Anterior cingulate cortex (tissue), 58 donors: Measurements from ENCODE around the gene KISS1R.

ENCODE experiments used
- DNase-seq, 58 donors: peaks; one replicate each; lab custom pipeline; 2025; lab: John Stamatoyannopoulos, UW

Gene KISS1R

DNA sequence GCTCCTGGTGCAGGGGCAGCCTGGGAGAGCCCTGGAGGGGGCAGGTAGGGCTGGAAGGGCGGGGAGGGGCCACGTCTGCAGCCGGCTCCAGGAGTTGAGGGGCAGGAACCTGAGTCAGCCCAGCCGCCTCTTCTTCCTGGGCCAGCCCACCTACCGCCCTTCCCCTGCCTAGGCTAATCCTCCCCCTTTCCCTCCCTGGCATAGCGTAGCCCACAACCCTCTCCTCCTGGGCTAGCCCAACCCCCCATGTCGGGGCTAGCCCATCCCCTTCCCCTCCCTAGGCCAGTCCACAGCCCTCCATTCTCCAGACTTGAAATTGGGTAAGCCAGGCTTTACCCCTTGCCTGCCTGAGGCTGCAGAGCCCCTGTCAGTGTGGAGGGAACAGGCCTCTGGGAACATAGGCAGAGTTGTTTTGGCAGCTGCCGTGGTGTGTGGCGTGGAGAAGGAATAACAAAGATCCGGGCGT is 46.4 kb downstream of the KISS1R start:
- no peak for DNase-seq

GRCh38 chr19:964116-964520 is 47.0 kb downstream of the KISS1R start:
- no peak for DNase-seq

DNA sequence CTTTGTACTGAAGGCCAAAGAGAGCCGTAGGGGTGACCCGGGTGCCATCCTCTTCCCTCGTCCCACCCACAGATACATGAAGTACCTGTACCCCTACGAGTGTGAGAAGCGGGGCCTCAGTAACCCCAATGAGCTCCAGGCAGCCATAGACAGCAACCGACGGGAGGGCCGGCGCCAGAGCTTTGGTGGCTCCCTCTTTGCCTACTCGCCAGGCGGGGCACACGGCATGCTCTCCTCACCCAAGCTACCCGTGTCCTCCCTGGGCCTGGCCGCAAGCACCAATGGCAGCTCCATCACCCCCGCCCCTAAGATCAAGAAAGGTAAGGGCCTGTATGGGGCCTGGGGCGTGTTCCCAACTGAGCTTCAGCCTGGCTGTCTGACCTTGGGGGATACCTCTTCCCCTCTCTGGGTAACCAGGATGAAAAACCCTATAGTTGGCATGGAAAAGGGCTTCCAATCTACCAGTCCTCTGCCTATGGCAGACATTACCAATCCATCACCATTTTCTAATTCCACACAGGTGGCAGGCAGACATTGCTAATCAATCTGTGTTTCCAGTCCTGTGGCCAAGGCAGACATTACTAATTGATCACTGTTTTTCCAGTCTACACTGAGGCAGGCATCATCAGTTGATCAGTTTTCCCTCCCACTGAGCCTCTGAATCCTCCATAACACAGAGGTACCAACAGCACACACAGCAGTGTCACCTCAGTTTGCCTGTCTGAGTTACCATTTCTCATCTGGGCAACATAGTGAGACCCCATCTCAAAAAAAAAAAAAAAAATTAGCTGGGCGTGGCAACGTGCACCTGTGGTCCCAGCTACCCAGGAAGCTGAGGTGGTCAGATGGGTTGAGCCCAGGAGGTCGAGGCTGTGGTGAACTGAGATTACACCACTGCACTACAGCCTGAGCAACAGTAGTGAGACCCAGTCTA is 47.9 kb downstream of the KISS1R start:
- no peak for DNase-seq

GRCh38 chr19:966485-967088 is 49.5 kb downstream of the KISS1R start:
- no peak for DNase-seq
